H9 (cell line): Measurements from ENCODE around the gene RSPRY1. TPM values are rescaled to one million over a fixed set of nuclear protein-coding genes. Genes with fewer than 3 reads are reported as not detected.

Experiments
- DNase-seq: peaks from one replicate; pipeline ENCODE4 v3.0.0-alpha.2; 2017
- H2AFZ ChIP-seq: one replicate; pipeline ENCODE4 v1.6.1; 2013; ENCODE audit warnings: mild to moderate bottlenecking, low read length, control low read depth, moderate library complexity
- H2AK5ac ChIP-seq: 2 replicates; pipeline ENCODE4 v1.6.1; 2013; ENCODE audit warnings: low read length, control low read depth, mixed read lengths; ENCODE audit not compliant: insufficient read length
- H2BK120ac ChIP-seq: one replicate; pipeline ENCODE4 v1.6.1; 2013; ENCODE audit warnings: low read depth, mild to moderate bottlenecking, low read length, control low read depth, inconsistent platforms; ENCODE audit not compliant: poor library complexity, severe bottlenecking
- H2BK12ac ChIP-seq: 2 replicates; pipeline ENCODE4 v1.6.1; 2013; ENCODE audit warnings: low read length, control low read depth, mixed read lengths, low read depth; ENCODE audit not compliant: insufficient read length
- H2BK15ac ChIP-seq: 2 replicates; pipeline ENCODE4 v1.6.1; 2013; ENCODE audit warnings: low read depth, low read length, control low read depth
- H2BK20ac ChIP-seq: one replicate; pipeline ENCODE4 v1.6.1; 2013; ENCODE audit warnings: low read depth, mild to moderate bottlenecking, low read length, control low read depth, inconsistent platforms; ENCODE audit not compliant: poor library complexity, severe bottlenecking
- H2BK5ac ChIP-seq: 2 replicates; pipeline ENCODE4 v1.6.1; 2013; ENCODE audit warnings: low read length, control low read depth, mixed read lengths; ENCODE audit not compliant: insufficient read length
- H3K14ac ChIP-seq: 2 replicates; pipeline ENCODE4 v1.6.1; 2013; ENCODE audit warnings: low read length, control low read depth; ENCODE audit not compliant: insufficient read depth
- H3K18ac ChIP-seq: 2 replicates; pipeline ENCODE4 v1.6.1; 2013; ENCODE audit warnings: low read depth, mild to moderate bottlenecking, mixed read lengths, low read length, control low read depth; ENCODE audit not compliant: insufficient read length
- H3K23ac ChIP-seq: 2 replicates; pipeline ENCODE4 v1.6.1; 2013; ENCODE audit warnings: low read length, control low read depth, mixed read lengths, low read depth; ENCODE audit not compliant: insufficient read length
- H3K23me2 ChIP-seq: 2 replicates; pipeline ENCODE4 v1.6.1; 2013; ENCODE audit warnings: low read depth, mild to moderate bottlenecking, mixed read lengths, low read length, control low read depth; ENCODE audit not compliant: insufficient read length, poor library complexity, severe bottlenecking
- H3K27ac ChIP-seq: 2 replicates; pipeline ENCODE4 v1.5.1; 2013; ENCODE audit warnings: low read length, control low read depth, mixed read lengths, low read depth; ENCODE audit not compliant: insufficient read length
- H3K27me3 ChIP-seq: 2 replicates; pipeline ENCODE4 v1.6.1; 2013; ENCODE audit warnings: low read length, control low read depth, inconsistent platforms; ENCODE audit not compliant: insufficient read depth
- H3K4ac ChIP-seq: 2 replicates; pipeline ENCODE4 v1.6.1; 2013; ENCODE audit warnings: low read depth, mild to moderate bottlenecking, control low read depth, inconsistent platforms, low read length, moderate library complexity
- H3K4me1 ChIP-seq: 2 replicates; pipeline ENCODE4 v1.6.1; 2013; ENCODE audit warnings: low read length, control low read depth, inconsistent platforms; ENCODE audit not compliant: insufficient read depth
- H3K4me2 ChIP-seq: 2 replicates; pipeline ENCODE4 v1.6.1; 2013; ENCODE audit warnings: low read length, control low read depth, mixed read lengths; ENCODE audit not compliant: insufficient read length, insufficient read depth
- H3K56ac ChIP-seq: 2 replicates; pipeline ENCODE4 v1.6.1; 2013; ENCODE audit warnings: low read depth, mild to moderate bottlenecking, mixed read lengths, low read length, control low read depth; ENCODE audit not compliant: insufficient read length
- H3K79me1 ChIP-seq: 2 replicates; pipeline ENCODE4 v1.6.1; 2013; ENCODE audit warnings: low read depth, mild to moderate bottlenecking, moderate library complexity, low read length, control low read depth, inconsistent platforms; ENCODE audit not compliant: insufficient read depth, poor library complexity, severe bottlenecking
- H3K79me2 ChIP-seq: 2 replicates; pipeline ENCODE4 v1.6.1; 2013; ENCODE audit warnings: low read length, control low read depth, inconsistent platforms; ENCODE audit not compliant: insufficient read depth
- H3K9ac ChIP-seq: 2 replicates; pipeline ENCODE4 v1.6.1; 2013; ENCODE audit warnings: low read length, control low read depth, mixed read lengths; ENCODE audit not compliant: insufficient read length; ENCODE audit errors: extremely low read depth
- H3K9me3 ChIP-seq: one replicate; pipeline ENCODE4 v1.6.1; 2013; ENCODE audit warnings: low read depth, low read length, inconsistent platforms; ENCODE audit not compliant: control insufficient read depth
- H3T11ph ChIP-seq: one replicate; pipeline ENCODE4 v1.6.1; 2013; ENCODE audit warnings: mild to moderate bottlenecking, low read length, control low read depth, inconsistent platforms
- H4K20me1 ChIP-seq: one replicate; pipeline ENCODE4 v1.6.1; 2013; ENCODE audit not compliant: control insufficient read depth, insufficient read length, insufficient read depth
- H4K5ac ChIP-seq: 2 replicates; pipeline ENCODE4 v1.6.1; 2013; ENCODE audit warnings: low read depth, mild to moderate bottlenecking, mixed read lengths, low read length, control low read depth; ENCODE audit not compliant: insufficient read length
- H4K8ac ChIP-seq: replicated peaks from 2 replicates; pipeline ENCODE4 v1.6.1; 2013; ENCODE audit warnings: low read length, control low read depth, mixed read lengths, low read depth; ENCODE audit not compliant: insufficient read length
- H4K91ac ChIP-seq: 2 replicates; pipeline ENCODE4 v1.6.1; 2013; ENCODE audit warnings: low read depth, mild to moderate bottlenecking, moderate library complexity, mixed read lengths, low read length, control low read depth; ENCODE audit not compliant: insufficient read length
- H3K27ac Mint-ChIP-seq, 3 experiments: 2 replicates in 2 of 3; 3 replicates in 1 of 3; pipeline ENCODE4 v1.8.0; 2020 to 2021; ENCODE audit warnings: mixed read lengths in 3 of 3, mild to moderate bottlenecking in 1 of 3, moderate library complexity in 1 of 3
- H3K27me3 Mint-ChIP-seq: 2 replicates; pipeline ENCODE4 v1.8.0; 2021; ENCODE audit warnings: low read depth, mild to moderate bottlenecking, moderate library complexity, mixed read lengths
- H3K36me3 Mint-ChIP-seq, 3 experiments: 2 replicates in 2 of 3; 3 replicates in 1 of 3; pipeline ENCODE4 v1.8.0; 2020 to 2021; ENCODE audit warnings: low read depth in 3 of 3, mixed read lengths in 3 of 3; ENCODE audit not compliant: insufficient read depth in 1 of 3
- H3K4me1 Mint-ChIP-seq, 2 experiments: 2 replicates each; pipeline ENCODE4 v1.8.0; 2020; ENCODE audit warnings: mixed read lengths in 2 of 2
- H3K4me3 Mint-ChIP-seq, 2 experiments: 2 replicates in 1 of 2; 3 replicates in 1 of 2; pipeline ENCODE4 v1.8.0; 2020 to 2021; ENCODE audit warnings: mild to moderate bottlenecking in 2 of 2, mixed read lengths in 2 of 2, moderate library complexity in 1 of 2
- H3K9me3 Mint-ChIP-seq, 2 experiments: 2 replicates in 1 of 2; 3 replicates in 1 of 2; pipeline ENCODE4 v1.8.0; 2020; ENCODE audit warnings: mild to moderate bottlenecking in 2 of 2, mixed read lengths in 2 of 2, moderate library complexity in 1 of 2
- WGBS: extraction: QIAGEN DNeasy Blood & Tissue Kit; methylation state at CpG from one replicate; pipeline ENCODE4 v1.1.7; 2013; ENCODE audit warnings: missing lambda C conversion rate, low lambda C conversion rate, mixed read lengths; ENCODE audit not compliant: insufficient read length; ENCODE audit errors: extremely low coverage; 5-methylcytosine and 5-hydroxymethylcytosine counted together
- total RNA-seq: library from RNA; stranded (reverse); gene quantifications from 2 replicates; pipeline ENCODE4 v1.2.1, GENCODE V29; 2021
- TF ChIP-seq, protein P1 (sequence below): fragments of 200-600 bp; sonication (generic); conservative IDR thresholded peaks from 3 replicates; pipeline ENCODE4 v1.8.0; 2021; ENCODE audit warnings: antibody characterized with exemption, mild to moderate bottlenecking

RSPRY1 gene
- total RNA-seq, 1 experiment from 2014 or later = 36.1 TPM

DNA sequence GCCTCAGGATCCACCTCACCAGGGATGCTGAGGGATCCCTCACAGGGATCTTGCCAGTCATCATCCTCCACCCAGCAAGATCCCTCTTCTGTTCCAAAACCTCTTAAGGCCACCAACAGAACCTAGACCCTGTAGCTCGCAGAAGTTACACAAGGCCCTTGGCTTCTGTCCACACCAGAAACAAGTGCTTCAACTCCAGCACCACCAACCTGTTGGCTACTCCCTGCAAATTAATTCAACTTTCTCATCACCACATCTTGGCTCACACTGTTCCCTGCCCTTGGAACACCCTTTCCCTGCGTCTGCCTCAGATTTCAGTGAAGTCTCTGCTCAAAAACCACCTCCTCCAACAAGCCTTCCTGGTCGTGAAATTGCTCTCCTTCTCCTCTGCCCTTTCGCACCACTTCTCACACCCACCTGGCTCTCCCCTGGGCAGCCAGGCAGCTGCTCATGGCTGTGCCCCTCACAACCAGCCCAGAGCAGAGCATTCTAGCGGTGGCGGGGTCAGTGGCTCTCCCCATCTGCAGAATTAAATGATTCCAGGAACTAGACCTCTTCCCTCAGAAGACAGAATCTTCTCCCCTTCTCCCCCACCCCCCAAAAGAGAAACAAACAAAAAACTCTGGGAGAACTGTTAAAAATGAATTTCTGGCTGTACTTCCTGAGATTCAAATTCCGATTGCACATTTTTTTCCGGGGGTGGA lies 96.5 kb downstream of the RSPRY1 start:
- no peak for DNase-seq
- Histone ChIP-seq H3K4me1 (no peaks in the 10 kb centered on the region), H4K5ac (no peak overlapping the region), H3K18ac (no peak overlapping the region), H3T11ph (no peak overlapping the region), H2BK12ac (no peak overlapping the region), H2AFZ (no peak overlapping the region), H3K56ac (no peak overlapping the region), H2AK5ac (no peak overlapping the region), H2BK15ac (no peak overlapping the region), H2BK120ac (no peak overlapping the region), H3K23ac (no peak overlapping the region), H3K4ac (no peak overlapping the region), H4K91ac (no peak overlapping the region), H3K27me3 (peaks cover 15% of the 10 kb centered on the region; the same call in 1 of the 2 replicates), H3K79me2 (no peaks in the 10 kb centered on the region), H3K9ac (no peak overlapping the region), H2BK5ac (no peak overlapping the region), H3K4me2 (no peak overlapping the region), H3K27ac (no peak overlapping the region), H3K23me2 (peaks cover 5% of the 10 kb centered on the region), H2BK20ac (no peak overlapping the region), H3K9me3 (no peaks in the 10 kb centered on the region), H4K20me1 (no peaks in the 10 kb centered on the region), H4K8ac (no peak overlapping the region), H3K14ac (no peak overlapping the region), H3K79me1 (no peaks in the 10 kb centered on the region)
- Mint-ChIP-seq H3K9me3 (0 out of 5 replicates have a peak, but pooled peaks cover 0 to 2% of the 10 kb centered on the region in 2 experiments), H3K4me1 (peaks cover 11 to 19% of the 10 kb centered on the region in 2 experiments), H3K36me3 (no peaks in the 10 kb centered on the region), H3K27ac (no peak overlapping the region), H3K4me3 (peak overlapping the region in 1 of 2 experiments; percentile 90; a peak in 3 of 5 replicates), H3K27me3 (peaks cover 58% of the 10 kb centered on the region)
- WGBS = no CpG with 5 or more reads among the region's 8 CpGs
- TF ChIP-seq, protein P1, sequence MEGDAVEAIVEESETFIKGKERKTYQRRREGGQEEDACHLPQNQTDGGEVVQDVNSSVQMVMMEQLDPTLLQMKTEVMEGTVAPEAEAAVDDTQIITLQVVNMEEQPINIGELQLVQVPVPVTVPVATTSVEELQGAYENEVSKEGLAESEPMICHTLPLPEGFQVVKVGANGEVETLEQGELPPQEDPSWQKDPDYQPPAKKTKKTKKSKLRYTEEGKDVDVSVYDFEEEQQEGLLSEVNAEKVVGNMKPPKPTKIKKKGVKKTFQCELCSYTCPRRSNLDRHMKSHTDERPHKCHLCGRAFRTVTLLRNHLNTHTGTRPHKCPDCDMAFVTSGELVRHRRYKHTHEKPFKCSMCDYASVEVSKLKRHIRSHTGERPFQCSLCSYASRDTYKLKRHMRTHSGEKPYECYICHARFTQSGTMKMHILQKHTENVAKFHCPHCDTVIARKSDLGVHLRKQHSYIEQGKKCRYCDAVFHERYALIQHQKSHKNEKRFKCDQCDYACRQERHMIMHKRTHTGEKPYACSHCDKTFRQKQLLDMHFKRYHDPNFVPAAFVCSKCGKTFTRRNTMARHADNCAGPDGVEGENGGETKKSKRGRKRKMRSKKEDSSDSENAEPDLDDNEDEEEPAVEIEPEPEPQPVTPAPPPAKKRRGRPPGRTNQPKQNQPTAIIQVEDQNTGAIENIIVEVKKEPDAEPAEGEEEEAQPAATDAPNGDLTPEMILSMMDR = no peak
